H9 (cell line): ENCODE measurements around the gene TFF2. TPM values are rescaled to one million over a fixed set of nuclear protein-coding genes. Genes with fewer than 3 reads are reported as not detected.

Experiments used
- DNase-seq: peaks from one replicate; pipeline ENCODE4 v3.0.0-alpha.2; 2017
- H2AFZ ChIP-seq: one replicate; pipeline ENCODE4 v1.6.1; 2013; ENCODE audit warnings: mild to moderate bottlenecking, low read length, control low read depth, moderate library complexity
- H2AK5ac ChIP-seq: 2 replicates; pipeline ENCODE4 v1.6.1; 2013; ENCODE audit warnings: low read length, control low read depth, mixed read lengths; ENCODE audit not compliant: insufficient read length
- H2BK120ac ChIP-seq: one replicate; pipeline ENCODE4 v1.6.1; 2013; ENCODE audit warnings: low read depth, mild to moderate bottlenecking, low read length, control low read depth, inconsistent platforms; ENCODE audit not compliant: poor library complexity, severe bottlenecking
- H2BK12ac ChIP-seq: 2 replicates; pipeline ENCODE4 v1.6.1; 2013; ENCODE audit warnings: low read length, control low read depth, mixed read lengths, low read depth; ENCODE audit not compliant: insufficient read length
- H2BK15ac ChIP-seq: 2 replicates; pipeline ENCODE4 v1.6.1; 2013; ENCODE audit warnings: low read depth, low read length, control low read depth
- H2BK20ac ChIP-seq: one replicate; pipeline ENCODE4 v1.6.1; 2013; ENCODE audit warnings: low read depth, mild to moderate bottlenecking, low read length, control low read depth, inconsistent platforms; ENCODE audit not compliant: poor library complexity, severe bottlenecking
- H2BK5ac ChIP-seq: 2 replicates; pipeline ENCODE4 v1.6.1; 2013; ENCODE audit warnings: low read length, control low read depth, mixed read lengths; ENCODE audit not compliant: insufficient read length
- H3K14ac ChIP-seq: 2 replicates; pipeline ENCODE4 v1.6.1; 2013; ENCODE audit warnings: low read length, control low read depth; ENCODE audit not compliant: insufficient read depth
- H3K18ac ChIP-seq: 2 replicates; pipeline ENCODE4 v1.6.1; 2013; ENCODE audit warnings: low read depth, mild to moderate bottlenecking, mixed read lengths, low read length, control low read depth; ENCODE audit not compliant: insufficient read length
- H3K23ac ChIP-seq: 2 replicates; pipeline ENCODE4 v1.6.1; 2013; ENCODE audit warnings: low read length, control low read depth, mixed read lengths, low read depth; ENCODE audit not compliant: insufficient read length
- H3K23me2 ChIP-seq: 2 replicates; pipeline ENCODE4 v1.6.1; 2013; ENCODE audit warnings: low read depth, mild to moderate bottlenecking, mixed read lengths, low read length, control low read depth; ENCODE audit not compliant: insufficient read length, poor library complexity, severe bottlenecking
- H3K27ac ChIP-seq: 2 replicates; pipeline ENCODE4 v1.5.1; 2013; ENCODE audit warnings: low read length, control low read depth, mixed read lengths, low read depth; ENCODE audit not compliant: insufficient read length
- H3K27me3 ChIP-seq: 2 replicates; pipeline ENCODE4 v1.6.1; 2013; ENCODE audit warnings: low read length, control low read depth, inconsistent platforms; ENCODE audit not compliant: insufficient read depth
- H3K4ac ChIP-seq: 2 replicates; pipeline ENCODE4 v1.6.1; 2013; ENCODE audit warnings: low read depth, mild to moderate bottlenecking, control low read depth, inconsistent platforms, low read length, moderate library complexity
- H3K4me1 ChIP-seq: 2 replicates; pipeline ENCODE4 v1.6.1; 2013; ENCODE audit warnings: low read length, control low read depth, inconsistent platforms; ENCODE audit not compliant: insufficient read depth
- H3K4me2 ChIP-seq: 2 replicates; pipeline ENCODE4 v1.6.1; 2013; ENCODE audit warnings: low read length, control low read depth, mixed read lengths; ENCODE audit not compliant: insufficient read length, insufficient read depth
- H3K56ac ChIP-seq: 2 replicates; pipeline ENCODE4 v1.6.1; 2013; ENCODE audit warnings: low read depth, mild to moderate bottlenecking, mixed read lengths, low read length, control low read depth; ENCODE audit not compliant: insufficient read length
- H3K79me1 ChIP-seq: 2 replicates; pipeline ENCODE4 v1.6.1; 2013; ENCODE audit warnings: low read depth, mild to moderate bottlenecking, moderate library complexity, low read length, control low read depth, inconsistent platforms; ENCODE audit not compliant: insufficient read depth, poor library complexity, severe bottlenecking
- H3K79me2 ChIP-seq: 2 replicates; pipeline ENCODE4 v1.6.1; 2013; ENCODE audit warnings: low read length, control low read depth, inconsistent platforms; ENCODE audit not compliant: insufficient read depth
- H3K9ac ChIP-seq: 2 replicates; pipeline ENCODE4 v1.6.1; 2013; ENCODE audit warnings: low read length, control low read depth, mixed read lengths; ENCODE audit not compliant: insufficient read length; ENCODE audit errors: extremely low read depth
- H3K9me3 ChIP-seq: one replicate; pipeline ENCODE4 v1.6.1; 2013; ENCODE audit warnings: low read depth, low read length, inconsistent platforms; ENCODE audit not compliant: control insufficient read depth
- H3T11ph ChIP-seq: one replicate; pipeline ENCODE4 v1.6.1; 2013; ENCODE audit warnings: mild to moderate bottlenecking, low read length, control low read depth, inconsistent platforms
- H4K20me1 ChIP-seq: one replicate; pipeline ENCODE4 v1.6.1; 2013; ENCODE audit not compliant: control insufficient read depth, insufficient read length, insufficient read depth
- H4K5ac ChIP-seq: 2 replicates; pipeline ENCODE4 v1.6.1; 2013; ENCODE audit warnings: low read depth, mild to moderate bottlenecking, mixed read lengths, low read length, control low read depth; ENCODE audit not compliant: insufficient read length
- H4K8ac ChIP-seq: replicated peaks from 2 replicates; pipeline ENCODE4 v1.6.1; 2013; ENCODE audit warnings: low read length, control low read depth, mixed read lengths, low read depth; ENCODE audit not compliant: insufficient read length
- H4K91ac ChIP-seq: 2 replicates; pipeline ENCODE4 v1.6.1; 2013; ENCODE audit warnings: low read depth, mild to moderate bottlenecking, moderate library complexity, mixed read lengths, low read length, control low read depth; ENCODE audit not compliant: insufficient read length
- H3K27ac Mint-ChIP-seq, 3 experiments: 2 replicates in 2 of 3; 3 replicates in 1 of 3; pipeline ENCODE4 v1.8.0; 2020 to 2021; ENCODE audit warnings: mixed read lengths in 3 of 3, mild to moderate bottlenecking in 1 of 3, moderate library complexity in 1 of 3
- H3K27me3 Mint-ChIP-seq: 2 replicates; pipeline ENCODE4 v1.8.0; 2021; ENCODE audit warnings: low read depth, mild to moderate bottlenecking, moderate library complexity, mixed read lengths
- H3K36me3 Mint-ChIP-seq, 3 experiments: 2 replicates in 2 of 3; 3 replicates in 1 of 3; pipeline ENCODE4 v1.8.0; 2020 to 2021; ENCODE audit warnings: low read depth in 3 of 3, mixed read lengths in 3 of 3; ENCODE audit not compliant: insufficient read depth in 1 of 3
- H3K4me1 Mint-ChIP-seq, 2 experiments: 2 replicates each; pipeline ENCODE4 v1.8.0; 2020; ENCODE audit warnings: mixed read lengths in 2 of 2
- H3K4me3 Mint-ChIP-seq, 2 experiments: 2 replicates in 1 of 2; 3 replicates in 1 of 2; pipeline ENCODE4 v1.8.0; 2020 to 2021; ENCODE audit warnings: mild to moderate bottlenecking in 2 of 2, mixed read lengths in 2 of 2, moderate library complexity in 1 of 2
- H3K9me3 Mint-ChIP-seq, 2 experiments: 2 replicates in 1 of 2; 3 replicates in 1 of 2; pipeline ENCODE4 v1.8.0; 2020; ENCODE audit warnings: mild to moderate bottlenecking in 2 of 2, mixed read lengths in 2 of 2, moderate library complexity in 1 of 2
- WGBS: extraction: QIAGEN DNeasy Blood & Tissue Kit; methylation state at CpG from one replicate; pipeline ENCODE4 v1.1.7; 2013; ENCODE audit warnings: missing lambda C conversion rate, low lambda C conversion rate, mixed read lengths; ENCODE audit not compliant: insufficient read length; ENCODE audit errors: extremely low coverage; 5-methylcytosine and 5-hydroxymethylcytosine counted together
- total RNA-seq: library from RNA; stranded (reverse); gene quantifications from 2 replicates; pipeline ENCODE4 v1.2.1, GENCODE V29; 2021
- TF ChIP-seq, protein P1 (sequence below): fragments of 200-600 bp; sonication (generic); conservative IDR thresholded peaks from 3 replicates; pipeline ENCODE4 v1.8.0; 2021; ENCODE audit warnings: antibody characterized with exemption, mild to moderate bottlenecking

The TFF2 gene
- total RNA-seq, 1 experiment from 2014 or later: not detected

DNA sequence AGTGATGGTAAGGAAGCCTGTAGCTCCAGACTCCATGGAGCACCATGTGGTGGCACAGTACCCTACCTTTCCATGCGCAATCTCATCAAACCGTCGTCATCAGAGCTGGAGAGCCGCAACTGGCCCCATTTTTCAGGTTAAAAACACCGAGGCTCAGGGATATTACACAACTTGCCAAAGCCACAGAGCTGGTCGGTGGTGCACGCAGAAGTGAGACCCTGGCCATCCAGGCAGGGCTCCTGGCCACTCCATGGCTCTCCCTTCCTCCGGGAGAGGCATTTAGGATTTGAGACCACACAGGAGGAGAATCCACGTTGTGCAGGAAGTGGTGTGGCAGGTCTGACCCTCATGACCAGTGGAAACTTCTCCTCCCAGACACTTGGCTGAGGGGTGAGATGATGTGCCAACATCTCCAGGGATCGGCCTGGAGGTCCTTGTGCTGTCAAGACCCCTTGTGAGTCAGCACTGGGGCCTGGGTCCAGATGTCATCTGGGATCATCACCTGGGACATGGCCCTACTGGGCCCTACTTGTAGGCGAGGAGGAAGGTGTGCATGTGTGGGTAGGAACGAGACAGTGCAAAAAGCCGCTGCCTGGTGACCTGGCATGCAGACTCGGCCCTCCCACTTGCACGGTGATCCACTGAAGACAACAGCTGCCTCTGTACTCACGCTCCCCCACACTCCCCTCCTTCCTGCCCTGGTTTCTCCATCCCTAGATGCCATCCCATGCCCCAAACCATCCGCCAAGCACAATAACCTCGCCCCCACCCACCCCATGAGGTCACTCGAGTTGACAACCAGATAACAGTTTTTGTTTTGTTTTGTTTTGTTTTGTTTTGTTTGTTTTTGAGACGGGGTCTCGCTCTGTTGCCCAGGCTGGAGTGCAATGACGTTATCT lies 46.0 kb downstream of the TFF2 start:
- Histone ChIP-seq H3K9ac (no peak overlapping the region), H3K56ac (no peak overlapping the region), H2AK5ac (no peak overlapping the region), H3K14ac (no peak overlapping the region), H3K79me2 (no peaks in the 10 kb centered on the region), H3K9me3 (no peaks in the 10 kb centered on the region), H3K23ac (no peak overlapping the region), H3K79me1 (no peaks in the 10 kb centered on the region), H3K23me2 (no peaks in the 10 kb centered on the region), H3K27me3 (no peaks in the 10 kb centered on the region), H2BK15ac (no peak overlapping the region), H4K20me1 (no peaks in the 10 kb centered on the region), H2BK20ac (no peak overlapping the region), H2BK5ac (no peak overlapping the region), H3K4ac (no peak overlapping the region), H2AFZ (no peak overlapping the region), H2BK12ac (no peak overlapping the region), H3K18ac (no peak overlapping the region), H4K8ac (no peak overlapping the region), H3K27ac (no peak overlapping the region), H4K91ac (no peak overlapping the region), H3K4me1 (no peaks in the 10 kb centered on the region), H4K5ac (no peak overlapping the region), H3T11ph (no peak overlapping the region), H3K4me2 (no peak overlapping the region), H2BK120ac (no peak overlapping the region)
- DNase-seq: no peak
- Mint-ChIP-seq H3K36me3 (no peaks in the 10 kb centered on the region), H3K27me3 (peaks cover 7% of the 10 kb centered on the region), H3K27ac (no peak overlapping the region), H3K4me1 (peaks cover 4% of the 10 kb centered on the region in 2 experiments), H3K9me3 (no peaks in the 10 kb centered on the region), H3K4me3 (no peak overlapping the region; a peak in 1 of 5 replicates)
- WGBS: no CpG with 5 or more reads among the region's 22 CpGs
- TF ChIP-seq, protein P1, sequence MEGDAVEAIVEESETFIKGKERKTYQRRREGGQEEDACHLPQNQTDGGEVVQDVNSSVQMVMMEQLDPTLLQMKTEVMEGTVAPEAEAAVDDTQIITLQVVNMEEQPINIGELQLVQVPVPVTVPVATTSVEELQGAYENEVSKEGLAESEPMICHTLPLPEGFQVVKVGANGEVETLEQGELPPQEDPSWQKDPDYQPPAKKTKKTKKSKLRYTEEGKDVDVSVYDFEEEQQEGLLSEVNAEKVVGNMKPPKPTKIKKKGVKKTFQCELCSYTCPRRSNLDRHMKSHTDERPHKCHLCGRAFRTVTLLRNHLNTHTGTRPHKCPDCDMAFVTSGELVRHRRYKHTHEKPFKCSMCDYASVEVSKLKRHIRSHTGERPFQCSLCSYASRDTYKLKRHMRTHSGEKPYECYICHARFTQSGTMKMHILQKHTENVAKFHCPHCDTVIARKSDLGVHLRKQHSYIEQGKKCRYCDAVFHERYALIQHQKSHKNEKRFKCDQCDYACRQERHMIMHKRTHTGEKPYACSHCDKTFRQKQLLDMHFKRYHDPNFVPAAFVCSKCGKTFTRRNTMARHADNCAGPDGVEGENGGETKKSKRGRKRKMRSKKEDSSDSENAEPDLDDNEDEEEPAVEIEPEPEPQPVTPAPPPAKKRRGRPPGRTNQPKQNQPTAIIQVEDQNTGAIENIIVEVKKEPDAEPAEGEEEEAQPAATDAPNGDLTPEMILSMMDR: no peak
